Gastroesophageal sphincter (tissue), 3 donors: ENCODE data around the gene PDZD8.

Source experiments
- POLR2A ChIP-seq, 2 donors: fragments of 450-650 bp; IDR thresholded peaks; one replicate each; pipeline ENCODE4 v1.6.1; 2017; ENCODE audit warnings: antibody characterized with exemption in 2 of 2, mild to moderate bottlenecking in 2 of 2, moderate library complexity in 1 of 2
- POLR2AphosphoS5 ChIP-seq: sonication (generic); formaldehyde crosslinking; IDR thresholded peaks from one replicate; pipeline ENCODE4 v1.6.1; 2017; ENCODE audit warnings: antibody characterized with exemption
- TF ChIP-seq, protein P1 (sequence below), 4 experiments: fragments of 200-600 bp in 2 of 4; fragments of 450-650 bp in 2 of 4; sonication (generic) in 1 of 4; IDR thresholded peaks; one replicate each; pipeline ENCODE4 v1.5.1; 2017 to 2019; ENCODE audit warnings: antibody characterized with exemption in 4 of 4, mild to moderate bottlenecking in 2 of 4, moderate library complexity in 2 of 4

DNA sequence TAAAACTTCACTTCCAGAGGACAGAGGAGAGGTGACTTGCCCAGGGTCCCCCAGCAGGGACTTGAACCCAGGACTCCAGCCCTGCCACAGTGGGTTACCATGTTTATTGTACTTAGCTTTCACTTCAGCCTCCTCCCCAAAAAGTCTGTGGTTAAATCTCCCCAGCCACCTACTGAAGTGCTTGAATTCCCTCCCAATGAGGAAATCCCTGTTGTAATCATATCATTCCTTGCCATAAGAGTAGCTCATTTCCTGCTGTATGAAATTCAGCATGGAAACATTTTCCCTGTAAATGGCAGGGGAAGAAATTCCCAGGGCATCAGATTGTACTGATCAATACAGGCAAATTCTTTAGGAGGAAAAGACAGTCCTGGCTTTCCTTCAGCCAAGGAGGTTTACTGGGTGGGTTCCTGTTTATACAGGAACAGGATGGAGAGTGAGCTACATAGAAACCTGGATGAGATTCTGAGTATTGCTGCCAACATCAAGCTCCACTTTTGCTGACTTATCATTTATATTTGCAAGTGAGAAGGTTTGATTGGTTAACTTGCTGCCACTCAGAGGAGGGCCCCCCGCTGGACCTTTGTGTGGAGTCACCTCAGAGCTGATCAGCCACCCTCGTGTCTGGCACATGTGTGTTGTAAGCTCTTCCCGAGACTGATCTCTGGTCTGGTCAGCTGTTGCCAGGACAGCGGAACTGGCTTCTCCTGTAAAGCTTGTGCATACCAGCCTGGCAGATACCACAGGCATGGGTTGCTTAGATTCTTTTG, 16.4 kb upstream of the PDZD8 start:
- TF ChIP-seq POLR2A (IDR thresholded peaks at IDR 0.05) (no peak), POLR2AphosphoS5 (no peak)
- TF ChIP-seq, protein P1, sequence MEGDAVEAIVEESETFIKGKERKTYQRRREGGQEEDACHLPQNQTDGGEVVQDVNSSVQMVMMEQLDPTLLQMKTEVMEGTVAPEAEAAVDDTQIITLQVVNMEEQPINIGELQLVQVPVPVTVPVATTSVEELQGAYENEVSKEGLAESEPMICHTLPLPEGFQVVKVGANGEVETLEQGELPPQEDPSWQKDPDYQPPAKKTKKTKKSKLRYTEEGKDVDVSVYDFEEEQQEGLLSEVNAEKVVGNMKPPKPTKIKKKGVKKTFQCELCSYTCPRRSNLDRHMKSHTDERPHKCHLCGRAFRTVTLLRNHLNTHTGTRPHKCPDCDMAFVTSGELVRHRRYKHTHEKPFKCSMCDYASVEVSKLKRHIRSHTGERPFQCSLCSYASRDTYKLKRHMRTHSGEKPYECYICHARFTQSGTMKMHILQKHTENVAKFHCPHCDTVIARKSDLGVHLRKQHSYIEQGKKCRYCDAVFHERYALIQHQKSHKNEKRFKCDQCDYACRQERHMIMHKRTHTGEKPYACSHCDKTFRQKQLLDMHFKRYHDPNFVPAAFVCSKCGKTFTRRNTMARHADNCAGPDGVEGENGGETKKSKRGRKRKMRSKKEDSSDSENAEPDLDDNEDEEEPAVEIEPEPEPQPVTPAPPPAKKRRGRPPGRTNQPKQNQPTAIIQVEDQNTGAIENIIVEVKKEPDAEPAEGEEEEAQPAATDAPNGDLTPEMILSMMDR (IDR thresholded peaks at IDR 0.05), result no peak
